Gastroesophageal sphincter (tissue), 4 donors: Measurements from ENCODE around the gene TMEM61. TPM values are rescaled to one million over a fixed set of nuclear protein-coding genes. Genes with fewer than 3 reads are reported as not detected.

ENCODE experiments used
- ATAC-seq: fragments of 150-250 bp; one replicate; pipeline ENCODE4 v1.9.1; 2016; ENCODE audit warnings: mild to moderate bottlenecking, moderate library complexity
- H3K27ac ChIP-seq, 4 donors: fragments of 200-600 bp; sonication (generic) in 3 of 4; 1 replicate in 3 of 4; 2 replicates in 1 of 4; pipeline ENCODE4 v1.5.1; 2016 to 2019
- H3K27me3 ChIP-seq: fragments of 200-600 bp; sonication (generic); one replicate; pipeline ENCODE4 v1.5.1; 2019
- H3K36me3 ChIP-seq, 2 donors: fragments of 200-600 bp; sonication (generic); one replicate each; pipeline ENCODE4 v1.5.1; 2019; ENCODE audit warnings: control low read depth in 1 of 2
- H3K4me1 ChIP-seq, 3 donors: fragments of 200-600 bp; sonication (generic); 1 replicate in 2 of 3; 2 replicates in 1 of 3; pipeline ENCODE4 v1.5.1; 2016 to 2019; ENCODE audit warnings: control low read depth in 2 of 3
- H3K4me3 ChIP-seq, 2 donors: fragments of 200-600 bp; sonication (generic); one replicate each; pipeline ENCODE4 v1.5.1; 2019; ENCODE audit warnings: mild to moderate bottlenecking in 1 of 2, moderate library complexity in 1 of 2
- H3K9me3 ChIP-seq, 3 donors: fragments of 200-600 bp; sonication (generic); one replicate each; pipeline ENCODE4 v1.5.1; 2017 to 2019; ENCODE audit warnings: control low read depth in 2 of 3
- EP300 ChIP-seq: sonication (generic); formaldehyde crosslinking; IDR thresholded peaks from one replicate; pipeline ENCODE4 v1.6.1; 2017; ENCODE audit warnings: antibody characterized with exemption, mild to moderate bottlenecking
- POLR2A ChIP-seq, 2 donors: fragments of 450-650 bp; IDR thresholded peaks; one replicate each; pipeline ENCODE4 v1.6.1; 2017; ENCODE audit warnings: antibody characterized with exemption in 2 of 2, mild to moderate bottlenecking in 2 of 2, moderate library complexity in 1 of 2
- POLR2AphosphoS5 ChIP-seq: sonication (generic); formaldehyde crosslinking; IDR thresholded peaks from one replicate; pipeline ENCODE4 v1.6.1; 2017; ENCODE audit warnings: antibody characterized with exemption
- WGBS, 2 donors: methylation state at CpG; one replicate each; pipeline ENCODE4 v1.1.5; 2018; ENCODE audit warnings: low coverage in 1 of 2; 5-methylcytosine and 5-hydroxymethylcytosine counted together
- total RNA-seq, 4 donors: library from RNA; depleted of rRNA; stranded (reverse); fragments of >200 nt; gene quantifications; one replicate each; pipeline ENCODE4 v1.1.0, GENCODE V29; 2016
- TF ChIP-seq, protein P1 (sequence below), 4 experiments: fragments of 200-600 bp in 2 of 4; fragments of 450-650 bp in 2 of 4; sonication (generic) in 1 of 4; IDR thresholded peaks; one replicate each; pipeline ENCODE4 v1.5.1; 2017 to 2019; ENCODE audit warnings: antibody characterized with exemption in 4 of 4, mild to moderate bottlenecking in 2 of 4, moderate library complexity in 2 of 4

TMEM61 gene
- total RNA-seq, 4 donors from 2014 or later, result 1.5 to 2.5 (median 1.5) TPM; not detected in 1

DNA sequence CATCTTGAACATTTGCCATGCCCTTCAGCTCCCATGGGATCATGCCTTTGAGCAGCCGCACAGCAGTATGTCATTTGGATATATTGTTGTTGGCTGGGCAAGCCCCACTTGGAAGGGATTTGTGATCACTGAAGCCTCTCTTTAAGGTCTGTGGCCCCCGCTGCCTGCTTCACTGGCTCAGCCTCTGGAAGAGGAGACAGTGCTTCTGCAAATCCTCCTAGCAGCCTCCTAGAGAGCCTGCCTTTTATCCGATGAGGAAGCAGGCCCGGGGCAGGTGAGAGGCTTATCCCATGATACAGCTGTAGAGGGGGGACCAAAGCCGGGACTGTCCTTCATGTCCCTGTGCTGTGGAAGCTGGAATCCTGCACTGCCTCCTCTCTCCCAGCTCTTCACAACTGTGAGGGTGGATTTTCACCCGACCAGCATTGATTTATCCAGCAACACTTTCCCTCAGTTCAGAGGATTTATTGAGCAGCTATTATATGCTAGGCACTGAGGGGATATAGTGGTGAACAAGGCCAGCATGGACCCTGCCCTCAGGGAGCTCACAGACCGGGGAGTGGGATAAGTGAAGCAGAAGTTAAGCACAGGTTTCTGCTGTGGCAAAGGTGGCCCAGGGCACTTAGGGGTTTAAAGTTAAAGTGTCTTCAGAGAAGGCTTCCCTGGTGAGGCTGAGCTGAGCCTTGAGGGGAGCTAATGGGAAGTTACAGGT is 3.9 kb downstream of the TMEM61 start:
- no peak for ATAC-seq
- WGBS, 2 donors, result 71 to 83% methylated on average over 1 to 4 of the region's 7 CpGs

DNA sequence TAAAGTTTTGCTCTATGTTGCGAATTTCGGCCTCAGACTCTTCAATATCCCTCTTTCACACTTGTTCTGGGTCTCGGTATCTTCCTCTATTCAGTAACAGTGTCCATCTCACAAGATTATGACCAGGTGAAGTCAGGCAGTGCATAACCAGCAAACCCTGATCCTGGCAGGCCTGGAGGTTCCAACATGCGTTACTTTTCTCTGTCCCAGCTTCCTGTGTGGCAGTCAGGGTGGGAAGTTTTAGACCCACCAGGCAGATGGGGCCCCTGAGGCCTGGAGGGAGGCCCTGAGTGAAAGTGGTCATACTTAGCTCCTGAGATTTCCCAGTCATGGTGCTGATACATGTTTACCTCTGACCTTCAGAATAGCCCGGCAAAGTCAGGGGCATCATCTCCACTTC is 5.1 kb downstream of the TMEM61 start:
- peaks cover 24% of the 10 kb centered on the region for H3K27me3 ChIP-seq
- no peak for ATAC-seq
- H3K36me3 ChIP-seq, result no peaks in the 10 kb centered on the region
- H3K4me1 ChIP-seq, result peaks cover 0 to 18% (median under 1%) of the 10 kb centered on the region in 3 donors
- no peaks in the 10 kb centered on the region for H3K9me3 ChIP-seq
- no peak overlapping the region for H3K27ac ChIP-seq
- H3K4me3 ChIP-seq, result no peak overlapping the region
- TF ChIP-seq EP300, result no peak
- 79 to 85% methylated on average over 4 of the region's 5 CpGs for WGBS, 2 donors

More for the DNA sequence above, 3.9 kb downstream of the TMEM61 start:
- H3K9me3 ChIP-seq, result no peaks in the 10 kb centered on the region
- peaks cover 0 to 16% (median 6%) of the 10 kb centered on the region in 3 donors for H3K4me1 ChIP-seq
- TF ChIP-seq POLR2A (IDR thresholded peaks at IDR 0.05) (no peak), POLR2AphosphoS5 (no peak), EP300 (no peak)
- TF ChIP-seq, protein P1, sequence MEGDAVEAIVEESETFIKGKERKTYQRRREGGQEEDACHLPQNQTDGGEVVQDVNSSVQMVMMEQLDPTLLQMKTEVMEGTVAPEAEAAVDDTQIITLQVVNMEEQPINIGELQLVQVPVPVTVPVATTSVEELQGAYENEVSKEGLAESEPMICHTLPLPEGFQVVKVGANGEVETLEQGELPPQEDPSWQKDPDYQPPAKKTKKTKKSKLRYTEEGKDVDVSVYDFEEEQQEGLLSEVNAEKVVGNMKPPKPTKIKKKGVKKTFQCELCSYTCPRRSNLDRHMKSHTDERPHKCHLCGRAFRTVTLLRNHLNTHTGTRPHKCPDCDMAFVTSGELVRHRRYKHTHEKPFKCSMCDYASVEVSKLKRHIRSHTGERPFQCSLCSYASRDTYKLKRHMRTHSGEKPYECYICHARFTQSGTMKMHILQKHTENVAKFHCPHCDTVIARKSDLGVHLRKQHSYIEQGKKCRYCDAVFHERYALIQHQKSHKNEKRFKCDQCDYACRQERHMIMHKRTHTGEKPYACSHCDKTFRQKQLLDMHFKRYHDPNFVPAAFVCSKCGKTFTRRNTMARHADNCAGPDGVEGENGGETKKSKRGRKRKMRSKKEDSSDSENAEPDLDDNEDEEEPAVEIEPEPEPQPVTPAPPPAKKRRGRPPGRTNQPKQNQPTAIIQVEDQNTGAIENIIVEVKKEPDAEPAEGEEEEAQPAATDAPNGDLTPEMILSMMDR (IDR thresholded peaks at IDR 0.05), result no peak
- H3K27ac ChIP-seq, result no peak overlapping the region
- peaks cover 37% of the 10 kb centered on the region for H3K27me3 ChIP-seq
- no peaks in the 10 kb centered on the region for H3K36me3 ChIP-seq
- no peak overlapping the region for H3K4me3 ChIP-seq

DNA sequence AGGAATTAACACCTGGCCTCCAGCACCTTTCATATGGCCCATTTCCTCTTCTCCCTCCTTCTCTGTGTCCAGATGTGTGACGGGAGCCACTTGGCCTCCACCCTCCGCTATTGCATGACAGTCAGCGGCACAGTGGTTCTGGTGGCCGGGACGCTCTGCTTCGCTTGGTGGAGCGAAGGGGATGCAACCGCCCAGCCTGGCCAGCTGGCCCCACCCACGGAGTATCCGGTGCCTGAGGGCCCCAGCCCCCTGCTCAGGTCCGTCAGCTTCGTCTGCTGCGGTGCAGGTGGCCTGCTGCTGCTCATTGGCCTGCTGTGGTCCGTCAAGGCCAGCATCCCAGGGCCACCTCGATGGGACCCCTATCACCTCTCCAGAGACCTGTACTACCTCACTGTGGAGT is 5.6 kb downstream of the TMEM61 start:
- no peak for ATAC-seq
- WGBS, 2 donors, result no CpG with 5 or more reads among the region's 15 CpGs
- H3K27me3 ChIP-seq, result peaks cover 19% of the 10 kb centered on the region
- TF ChIP-seq EP300 (no peak), POLR2AphosphoS5 (no peak), POLR2A (IDR thresholded peaks at IDR 0.05) (no peak)
- TF ChIP-seq, protein P1 (IDR thresholded peaks at IDR 0.05), result no peak
- H3K4me3 ChIP-seq, result no peak overlapping the region
- H3K9me3 ChIP-seq, result no peaks in the 10 kb centered on the region
- H3K4me1 ChIP-seq, result peaks cover 0 to 13% (median 0%) of the 10 kb centered on the region in 3 donors
- no peak overlapping the region for H3K27ac ChIP-seq
- no peaks in the 10 kb centered on the region for H3K36me3 ChIP-seq

DNA sequence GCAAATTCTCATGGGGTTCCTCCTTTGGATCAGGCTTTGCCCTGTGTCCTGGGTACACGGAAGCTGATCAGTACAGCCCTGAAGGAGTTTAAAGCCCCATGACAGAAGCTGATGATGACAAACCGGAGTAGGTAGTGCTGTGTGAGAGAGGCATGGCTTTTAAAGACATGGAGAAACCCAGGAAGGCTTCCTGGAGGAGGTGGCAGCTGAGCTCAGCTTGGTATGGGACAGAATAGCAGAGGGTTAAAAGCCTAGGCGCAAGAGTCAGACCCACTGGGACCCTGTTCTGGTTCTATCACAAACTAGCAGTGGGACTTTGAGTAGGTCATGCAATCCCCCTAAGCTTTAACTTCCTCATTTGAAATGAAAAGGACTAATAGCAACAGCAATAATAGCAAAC is 6.1 kb downstream of the TMEM61 start:
- H3K4me1 ChIP-seq, result peaks cover 0 to 10% (median 0%) of the 10 kb centered on the region in 3 donors
- no peak for TF ChIP-seq POLR2A (IDR thresholded peaks at IDR 0.05)
- no peak for TF ChIP-seq POLR2AphosphoS5
- TF ChIP-seq EP300, result no peak
- TF ChIP-seq, protein P1 (IDR thresholded peaks at IDR 0.05), result no peak
- 79 to 94% methylated on average over 2 to 3 of the region's 3 CpGs for WGBS, 2 donors
- H3K4me3 ChIP-seq, result no peak overlapping the region
- no peak for ATAC-seq
- H3K36me3 ChIP-seq, result no peaks in the 10 kb centered on the region
- H3K27me3 ChIP-seq, result peaks cover 14% of the 10 kb centered on the region
- no peak overlapping the region for H3K27ac ChIP-seq
- no peaks in the 10 kb centered on the region for H3K9me3 ChIP-seq

DNA sequence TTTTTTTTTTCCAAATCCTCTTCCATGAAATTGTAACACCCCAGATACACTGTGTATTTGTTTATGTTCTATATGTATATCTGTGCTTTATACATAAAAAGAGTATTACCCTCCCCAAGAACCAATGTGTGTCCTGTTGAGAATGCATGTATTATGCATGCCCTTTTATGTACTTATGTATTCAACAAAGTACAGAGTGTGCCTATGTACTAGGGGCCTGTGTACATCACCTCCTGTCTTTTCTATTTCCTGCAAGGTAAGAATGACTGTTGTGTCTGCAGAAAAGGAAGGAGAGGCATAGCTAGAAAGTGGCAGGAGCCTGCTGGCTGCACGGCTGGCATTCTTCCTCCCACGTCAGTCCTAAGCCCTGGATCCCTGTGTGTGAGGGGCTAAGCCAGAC is 7.0 kb downstream of the TMEM61 start:
- ATAC-seq, result no peak
- no peak overlapping the region for H3K4me3 ChIP-seq
- peaks cover 5% of the 10 kb centered on the region for H3K27me3 ChIP-seq
- H3K36me3 ChIP-seq, result no peaks in the 10 kb centered on the region
- H3K27ac ChIP-seq, result no peak overlapping the region
- no peaks in the 10 kb centered on the region for H3K9me3 ChIP-seq
- WGBS, 2 donors, result no CpG with 5 or more reads among the region's 2 CpGs
- TF ChIP-seq, protein P1 (IDR thresholded peaks at IDR 0.05), result no peak
- TF ChIP-seq EP300 (no peak), POLR2AphosphoS5 (no peak), POLR2A (IDR thresholded peaks at IDR 0.05) (no peak)
- H3K4me1 ChIP-seq, result peaks cover 0 to 10% (median 0%) of the 10 kb centered on the region in 3 donors
